Measurements from ENCODE around the gene ATP6V0A1.
A peak's percentile ranks its signal among the peaks of the same experiment; 100 is the strongest.
"Not testable (repeated sequence)": the region's sequence is repeated elsewhere in the genome, so short reads cannot be mapped to it uniquely, and the experiment has no call there.

The ATP6V0A1 gene

DNA sequence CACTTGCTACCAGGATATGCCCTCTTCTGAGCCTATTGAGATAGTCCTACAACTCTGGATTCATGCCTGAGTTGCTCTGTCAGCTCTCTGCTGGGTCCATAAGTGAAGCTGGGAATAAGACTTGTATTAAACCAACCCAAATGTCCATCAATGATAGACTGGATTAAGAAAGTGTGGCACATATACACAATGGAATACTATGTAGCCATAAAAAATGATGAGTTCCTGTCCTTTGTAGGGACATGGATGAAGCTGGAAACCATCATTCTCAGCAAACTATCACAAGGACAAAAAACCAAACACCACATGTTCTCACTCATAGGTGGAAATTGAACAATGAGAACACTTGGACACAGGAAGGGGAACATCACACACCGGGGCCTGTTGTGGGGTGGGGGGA, 19.1 kb downstream of the ATP6V0A1 start:
- not testable (repeated sequence) for DNase-seq

DNA sequence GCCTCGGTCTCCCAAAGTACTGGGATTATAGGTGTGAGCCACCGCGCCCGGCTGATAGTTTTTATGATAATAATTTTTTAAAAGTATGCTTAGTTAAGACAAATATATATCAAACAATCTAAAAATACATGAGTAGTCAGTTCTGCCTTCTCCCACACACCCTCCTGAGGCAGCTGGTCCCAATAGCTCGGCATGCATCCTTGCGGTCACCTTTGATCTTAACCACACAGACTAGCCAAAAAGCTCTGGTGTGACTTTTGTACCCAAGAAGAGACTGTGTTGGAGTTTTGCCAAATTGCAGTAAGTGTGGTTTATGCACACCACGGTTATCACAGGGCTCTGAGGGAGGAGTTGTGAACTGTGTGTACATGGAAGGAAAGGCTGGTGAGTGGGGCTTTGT, 25.6 kb downstream of the ATP6V0A1 start:
- DNase-seq: no peak

DNA sequence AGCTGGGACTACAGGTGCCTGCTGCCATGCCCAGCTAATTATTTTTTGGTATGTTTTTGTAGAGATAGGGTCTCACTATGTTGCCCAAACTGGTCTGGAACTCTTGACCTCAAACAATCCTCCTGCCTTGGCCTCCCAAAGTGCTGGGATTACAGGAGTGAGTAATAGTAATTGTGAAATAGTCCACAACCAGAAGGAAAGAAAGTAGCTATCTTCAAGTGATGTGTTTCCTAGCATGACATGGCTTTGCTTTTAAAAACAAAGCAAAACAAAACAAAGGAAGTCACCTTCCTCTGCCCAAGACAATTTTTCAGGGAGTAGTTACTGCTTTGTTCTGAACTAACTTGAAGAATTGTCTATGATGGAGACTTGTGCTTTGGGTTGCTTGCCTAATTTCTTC, 27.0 kb downstream of the ATP6V0A1 start:
- DNase-seq: no peak

DNA sequence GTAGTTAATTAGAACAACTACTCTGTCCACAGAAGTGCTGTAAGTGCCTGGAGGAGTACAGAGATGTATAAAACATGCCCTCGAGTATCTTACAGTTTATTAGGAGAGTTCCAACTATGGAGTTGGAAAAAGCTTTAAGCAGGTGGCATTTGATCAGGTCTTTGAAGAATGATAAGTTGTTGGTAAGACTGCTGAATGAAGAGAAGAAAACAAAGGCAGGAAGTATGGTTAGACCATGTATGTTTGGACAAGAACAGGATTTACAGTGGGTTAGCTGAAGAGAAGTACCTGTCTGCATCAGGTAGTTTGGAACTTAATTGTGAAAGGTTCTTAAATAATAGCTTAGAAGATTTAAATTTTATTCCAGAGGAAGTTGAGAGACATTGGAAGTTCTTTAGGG, 29.4 kb downstream of the ATP6V0A1 start:
- no peak for DNase-seq

DNA sequence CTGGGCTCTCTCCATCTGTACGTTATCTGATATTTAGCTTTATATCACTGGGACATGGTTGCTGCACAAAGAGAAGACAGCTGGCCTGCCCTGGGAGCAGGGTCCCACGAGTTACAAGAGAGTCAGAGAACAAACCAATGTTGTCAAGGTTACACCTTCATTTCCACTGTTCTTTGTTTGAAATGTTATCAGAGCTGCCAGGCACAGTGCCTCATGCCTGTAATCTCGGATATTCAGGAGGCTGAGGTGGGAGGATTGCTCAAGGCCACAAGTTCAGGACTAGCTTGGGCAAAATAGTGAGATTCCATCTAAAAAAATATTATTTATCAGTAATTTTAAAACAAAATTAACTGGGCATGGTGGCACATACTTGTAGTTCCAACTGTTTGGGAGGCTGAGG, 34.6 kb downstream of the ATP6V0A1 start:
- DNase-seq: no peak

DNA sequence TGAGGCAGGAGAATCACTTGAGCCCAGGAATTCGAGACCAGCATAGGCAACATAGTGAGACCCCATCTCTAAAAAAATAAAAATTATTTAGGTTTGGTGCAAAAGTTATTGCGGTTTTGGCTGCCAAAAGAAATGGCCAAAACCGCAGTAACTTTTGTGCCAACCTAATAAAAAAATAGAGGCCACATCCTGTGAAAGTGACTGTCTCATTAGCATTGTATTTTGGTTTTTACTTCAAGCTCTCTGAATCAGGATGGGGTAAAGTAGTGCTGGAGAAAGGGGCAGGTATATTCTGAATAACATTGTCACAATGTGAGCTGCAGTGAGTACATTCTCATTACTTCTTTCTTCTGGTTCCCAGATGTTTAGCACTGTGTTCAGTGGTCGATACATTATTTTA, 36.0 kb downstream of the ATP6V0A1 start:
- no peak for DNase-seq

DNA sequence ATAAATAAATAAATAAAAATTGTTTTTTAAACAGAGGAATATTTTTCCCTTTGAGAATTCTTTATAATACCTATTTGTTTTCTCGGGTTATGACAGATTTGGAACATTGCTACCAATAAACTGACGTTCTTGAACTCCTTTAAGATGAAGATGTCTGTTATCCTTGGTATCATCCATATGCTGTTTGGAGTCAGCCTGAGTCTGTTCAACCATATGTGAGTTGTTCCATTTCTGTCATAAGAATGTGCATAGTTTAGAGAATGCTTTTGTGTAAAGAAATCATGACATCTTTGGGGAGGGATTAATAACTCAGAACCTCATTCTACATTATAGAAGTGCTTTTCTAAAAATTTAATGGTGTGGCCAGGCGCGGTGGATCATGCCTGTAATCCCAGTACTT, 40.1 kb downstream of the ATP6V0A1 start:
- DNase-seq: no peak

DNA sequence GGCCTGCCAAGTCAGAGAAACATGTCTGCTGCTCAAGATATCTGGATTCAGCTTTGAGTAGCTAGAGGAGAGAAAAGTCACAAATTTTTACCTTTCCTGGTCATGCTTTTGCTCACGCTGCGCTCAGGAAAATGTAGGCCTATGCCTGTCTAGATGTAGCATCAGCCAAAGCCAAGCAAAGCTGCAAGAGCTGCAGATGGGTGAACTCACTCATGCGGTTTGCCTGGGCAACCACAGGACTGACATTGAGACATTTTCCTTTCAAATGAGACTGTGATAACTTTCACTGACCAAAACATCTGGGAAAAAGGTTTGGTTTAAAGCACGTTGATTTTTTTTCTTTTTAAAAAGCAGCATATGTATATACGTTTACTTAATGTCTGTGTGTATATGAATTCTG, 43.4 kb downstream of the ATP6V0A1 start:
- no peak for DNase-seq

DNA sequence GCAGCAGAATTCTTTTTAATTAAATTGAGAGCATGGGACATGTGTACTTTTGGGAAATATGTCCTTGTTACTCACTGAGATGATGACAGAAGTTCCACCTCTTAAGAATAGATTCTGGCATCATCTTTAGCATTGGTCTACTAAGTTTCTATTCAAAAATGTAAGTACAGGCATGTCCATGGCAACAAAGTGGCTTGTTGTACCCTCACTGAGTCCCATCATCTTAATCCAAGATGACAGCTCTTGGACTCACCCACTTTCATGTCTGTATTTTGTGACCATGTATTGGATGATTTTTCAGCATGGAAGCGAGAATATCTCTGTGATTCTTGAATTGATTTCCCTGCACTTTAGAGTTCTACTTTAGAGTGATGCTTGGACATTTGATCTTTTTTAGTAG, 44.2 kb downstream of the ATP6V0A1 start:
- DNase-seq: peak; percentile 73

DNA sequence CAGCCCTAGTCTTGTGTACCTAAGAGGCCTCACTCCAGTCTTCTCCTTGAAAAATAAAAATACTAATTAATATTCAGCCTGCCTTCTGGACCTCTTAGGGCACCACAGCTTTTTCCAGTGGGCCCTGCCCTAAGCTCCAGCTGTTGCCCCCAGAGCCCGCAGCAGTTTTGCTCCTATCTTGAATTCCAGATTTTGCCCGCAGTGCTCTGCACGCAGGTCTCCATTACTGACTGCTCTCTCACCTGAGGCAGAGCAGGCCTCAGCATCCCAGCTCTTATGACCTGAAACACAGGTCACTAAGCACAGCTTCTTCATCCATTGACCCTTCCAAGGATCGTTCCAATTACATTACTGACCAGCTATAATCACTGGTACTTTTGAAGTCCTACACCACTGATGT, 49.0 kb downstream of the ATP6V0A1 start:
- DNase-seq: no peak

DNA sequence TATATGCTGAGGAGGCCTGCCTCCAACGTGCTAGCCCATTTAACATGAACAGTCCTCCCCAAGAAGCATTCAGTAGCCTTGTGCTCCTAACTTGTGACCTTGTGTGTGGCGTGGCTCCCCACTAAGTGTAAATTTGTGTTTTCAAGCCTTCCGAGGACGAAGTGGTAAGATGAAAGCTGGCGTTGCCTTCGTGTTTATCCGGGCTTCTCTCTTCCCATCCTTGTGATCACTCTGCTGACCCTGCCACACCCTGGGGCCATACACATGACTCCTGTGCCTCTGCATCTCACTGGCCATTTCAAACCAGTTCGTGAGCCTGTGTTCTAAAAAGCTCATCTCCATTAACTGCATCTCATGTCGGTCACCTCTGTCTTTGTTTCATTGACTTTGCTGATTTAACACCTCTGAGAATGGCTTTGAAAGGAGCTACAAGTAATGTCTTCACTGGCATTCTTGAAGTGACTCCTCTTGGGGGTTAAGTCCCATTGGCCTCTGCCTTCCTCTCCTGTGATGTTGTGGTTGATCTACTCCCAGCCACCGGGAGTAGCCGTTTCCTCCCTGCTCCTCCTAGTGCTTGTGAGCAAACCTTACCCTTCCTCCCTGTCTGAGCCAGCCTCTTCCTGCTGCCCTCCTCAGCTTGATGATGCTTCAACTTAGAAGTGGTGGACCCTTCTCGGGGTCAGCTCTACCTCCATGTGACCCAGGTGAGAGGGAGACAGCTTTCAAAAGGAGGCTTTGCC, 49.9 kb downstream of the ATP6V0A1 start:
- DNase-seq: no peak

DNA sequence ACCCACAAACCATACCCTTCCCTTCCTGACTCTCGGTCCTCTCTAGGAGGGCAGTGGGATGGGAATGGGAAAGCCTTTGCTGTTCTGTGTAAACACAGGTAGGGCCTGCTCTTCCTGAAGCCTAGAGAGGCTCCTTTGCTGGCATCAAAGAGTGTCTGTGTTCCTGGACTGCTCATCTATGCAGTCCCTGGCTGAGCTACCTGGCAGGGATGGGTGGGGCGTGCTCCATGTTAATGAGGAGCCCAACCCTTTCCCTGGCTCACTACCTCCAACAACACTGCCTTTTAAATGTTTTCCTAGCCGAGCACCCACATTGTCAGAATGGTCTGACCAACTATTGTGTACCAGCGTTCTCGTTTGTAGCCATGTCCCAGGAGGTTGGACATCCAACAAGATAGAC, 50.7 kb downstream of the ATP6V0A1 start:
- DNase-seq: no peak

DNA sequence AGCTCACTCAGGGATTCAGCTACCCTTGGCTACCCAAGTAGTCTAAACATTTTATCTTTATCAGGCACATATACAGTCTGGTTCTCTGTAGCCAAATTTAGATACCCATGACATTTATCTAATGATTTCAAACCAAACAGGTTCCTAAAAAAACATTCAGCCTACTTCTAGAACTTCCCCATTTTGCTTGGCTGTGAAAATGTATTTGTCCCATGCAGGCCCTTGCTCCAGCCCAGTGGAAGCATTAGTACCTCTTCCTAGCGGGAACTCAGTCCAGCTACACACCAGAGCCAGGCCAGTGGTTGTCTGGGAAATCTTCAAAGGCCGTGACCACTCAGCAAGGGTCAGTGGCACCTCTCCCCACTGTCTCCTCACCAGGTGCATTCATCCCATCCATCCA, 51.2 kb downstream of the ATP6V0A1 start:
- no peak for DNase-seq

DNA sequence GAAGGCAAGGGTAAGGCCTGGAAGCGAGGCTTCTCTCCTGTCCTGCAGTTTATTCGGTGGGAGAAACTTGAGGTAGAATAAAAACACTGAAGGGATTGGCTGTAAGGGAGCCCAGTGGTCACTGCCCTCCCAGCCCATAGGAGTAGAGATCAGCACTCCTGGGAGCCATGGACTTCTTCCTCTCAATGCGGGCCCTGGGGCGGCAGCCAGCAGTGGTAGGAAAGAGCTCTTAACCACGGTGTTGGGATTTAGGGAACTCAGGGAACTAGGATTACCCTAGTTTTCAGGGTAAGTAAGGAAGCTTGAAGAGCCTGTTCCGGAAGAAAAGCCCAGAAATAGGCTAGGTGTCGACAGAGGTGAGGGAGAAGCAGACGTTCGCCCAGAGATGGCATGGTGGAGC, 53.6 kb downstream of the ATP6V0A1 start:
- no peak for DNase-seq

DNA sequence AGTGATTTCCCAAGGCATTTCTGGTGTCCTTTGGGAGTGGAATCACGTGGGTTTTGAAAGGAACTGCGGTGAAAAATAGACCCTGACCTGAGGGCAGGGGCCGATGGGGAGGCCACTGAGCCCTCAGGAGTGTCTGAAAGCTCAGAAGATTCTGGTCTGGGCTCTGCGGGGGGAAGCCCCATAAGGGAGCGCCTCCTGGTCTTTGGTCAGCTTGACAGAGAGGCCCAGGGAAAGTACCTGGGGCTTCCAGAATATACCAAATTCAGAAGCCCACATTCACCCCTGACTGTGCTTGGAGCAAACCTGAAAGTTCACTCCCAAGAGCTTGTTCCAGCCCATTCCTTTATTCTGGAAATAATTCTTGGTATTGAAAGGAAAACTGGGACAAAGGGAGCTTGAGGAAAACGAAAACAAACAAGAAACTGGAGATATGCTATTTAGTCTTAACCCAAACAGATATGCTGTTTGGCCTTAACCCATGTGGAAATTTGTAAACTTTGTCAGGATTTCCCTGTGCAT, 54.1 kb downstream of the ATP6V0A1 start:
- no peak for DNase-seq

DNA sequence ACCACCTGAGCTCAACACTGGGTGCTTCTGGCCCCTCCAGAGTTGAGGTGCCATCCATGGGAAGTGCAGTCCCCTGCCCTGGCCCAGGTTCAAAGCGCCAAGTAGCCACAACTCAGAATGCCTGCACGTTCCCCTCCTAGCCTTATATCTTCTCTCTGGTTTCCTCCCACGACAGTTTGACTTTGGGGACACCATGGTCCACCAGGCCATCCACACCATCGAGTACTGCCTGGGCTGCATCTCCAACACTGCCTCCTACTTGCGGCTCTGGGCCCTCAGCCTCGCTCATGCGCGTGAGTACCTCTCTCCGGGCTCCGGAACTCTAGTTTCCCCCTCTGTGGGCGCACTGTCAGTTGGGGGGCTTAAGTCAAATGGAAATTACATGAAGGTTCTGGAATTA, 55.0 kb downstream of the ATP6V0A1 start:
- no peak for DNase-seq

DNA sequence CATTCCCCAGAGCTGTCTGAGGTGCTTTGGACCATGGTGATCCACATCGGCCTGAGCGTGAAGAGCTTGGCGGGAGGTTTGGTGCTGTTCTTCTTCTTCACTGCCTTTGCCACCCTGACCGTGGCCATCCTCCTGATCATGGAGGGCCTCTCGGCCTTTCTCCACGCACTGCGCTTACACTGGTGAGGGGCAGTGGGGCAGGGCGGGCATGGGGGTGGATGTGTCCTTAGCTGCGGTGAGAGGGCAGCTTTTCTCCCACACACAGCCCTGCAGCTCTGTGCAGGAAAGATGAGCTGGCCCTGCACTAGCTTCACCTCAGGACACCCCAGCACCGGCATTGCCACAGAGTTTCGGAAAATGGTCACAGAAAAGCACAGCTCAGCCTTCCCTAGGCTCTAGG, 55.6 kb downstream of the ATP6V0A1 start:
- DNase-seq: no peak

DNA sequence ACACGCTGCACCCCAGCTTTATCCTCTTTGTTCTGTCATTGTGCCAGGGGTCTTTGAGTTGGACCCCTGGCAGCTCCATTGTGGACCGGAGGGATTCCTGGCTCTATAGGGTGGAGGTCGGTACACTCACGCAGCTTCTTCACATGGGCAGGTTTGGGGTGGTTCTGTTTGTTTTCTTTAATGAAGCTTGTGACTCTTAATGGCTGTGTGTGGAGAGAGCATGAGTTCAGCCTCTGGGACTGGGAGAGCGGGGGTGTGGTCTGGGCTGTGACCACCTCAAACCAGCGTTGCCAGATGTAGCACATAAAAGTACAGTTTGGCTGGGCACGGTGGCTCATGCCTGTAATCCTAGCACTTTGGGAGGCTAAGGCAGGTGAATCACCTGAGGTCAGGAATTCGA, 56.2 kb downstream of the ATP6V0A1 start:
- DNase-seq: no peak

DNA sequence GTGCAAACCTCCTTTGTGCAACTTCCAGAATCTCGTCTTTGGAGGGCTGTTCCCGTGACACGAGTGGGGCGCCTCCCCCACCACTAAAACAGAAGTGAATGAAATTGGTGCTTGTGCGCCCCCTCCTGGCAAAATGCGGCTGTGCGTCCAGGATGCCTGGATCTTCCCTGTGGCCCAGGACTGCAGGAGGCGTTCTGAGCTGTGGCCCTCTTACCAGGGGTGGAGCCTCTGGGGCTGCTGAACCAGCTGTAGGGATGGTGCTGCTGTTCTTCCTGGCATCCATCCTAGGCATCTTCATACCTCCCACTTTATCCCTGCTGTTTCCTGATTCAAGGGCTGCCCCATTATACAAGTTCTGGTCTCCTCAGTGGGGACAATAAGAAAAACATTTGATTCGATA, 58.8 kb downstream of the ATP6V0A1 start:
- DNase-seq: peak; percentile 82

DNA sequence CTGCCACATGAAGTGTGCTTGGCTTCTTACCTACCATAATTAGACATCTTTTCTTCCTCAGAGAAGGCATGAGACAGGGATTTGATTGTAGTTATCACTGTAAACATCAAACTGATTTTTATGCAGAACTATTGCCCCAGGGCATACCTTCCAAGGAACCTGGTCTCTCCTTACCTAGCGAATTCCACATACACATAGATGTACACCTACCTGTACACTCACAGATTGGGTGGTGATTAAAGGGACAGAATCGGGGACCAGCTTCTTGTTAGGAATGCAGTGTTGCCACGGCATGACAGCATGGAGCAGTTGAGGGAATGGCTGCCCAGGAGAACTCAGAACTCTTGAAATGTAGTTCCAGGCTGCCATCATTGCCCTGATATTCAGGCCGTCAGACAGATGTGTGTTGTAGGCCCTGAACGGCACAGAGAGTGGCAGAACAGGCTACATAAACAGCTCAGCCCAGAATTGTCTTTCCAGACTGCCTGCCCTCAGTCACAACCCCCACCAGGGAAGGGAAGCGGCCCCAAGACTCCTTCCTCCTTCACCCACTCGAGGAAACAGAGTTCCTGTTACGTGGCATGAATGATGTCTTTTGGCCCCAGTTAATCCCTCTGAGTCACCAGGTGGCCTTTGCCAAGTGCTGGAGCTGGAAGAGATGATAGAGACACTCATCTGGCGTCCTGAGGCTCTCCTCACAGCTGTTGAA, 59.5 kb downstream of the ATP6V0A1 start:
- peak; percentile 58 for DNase-seq

DNA sequence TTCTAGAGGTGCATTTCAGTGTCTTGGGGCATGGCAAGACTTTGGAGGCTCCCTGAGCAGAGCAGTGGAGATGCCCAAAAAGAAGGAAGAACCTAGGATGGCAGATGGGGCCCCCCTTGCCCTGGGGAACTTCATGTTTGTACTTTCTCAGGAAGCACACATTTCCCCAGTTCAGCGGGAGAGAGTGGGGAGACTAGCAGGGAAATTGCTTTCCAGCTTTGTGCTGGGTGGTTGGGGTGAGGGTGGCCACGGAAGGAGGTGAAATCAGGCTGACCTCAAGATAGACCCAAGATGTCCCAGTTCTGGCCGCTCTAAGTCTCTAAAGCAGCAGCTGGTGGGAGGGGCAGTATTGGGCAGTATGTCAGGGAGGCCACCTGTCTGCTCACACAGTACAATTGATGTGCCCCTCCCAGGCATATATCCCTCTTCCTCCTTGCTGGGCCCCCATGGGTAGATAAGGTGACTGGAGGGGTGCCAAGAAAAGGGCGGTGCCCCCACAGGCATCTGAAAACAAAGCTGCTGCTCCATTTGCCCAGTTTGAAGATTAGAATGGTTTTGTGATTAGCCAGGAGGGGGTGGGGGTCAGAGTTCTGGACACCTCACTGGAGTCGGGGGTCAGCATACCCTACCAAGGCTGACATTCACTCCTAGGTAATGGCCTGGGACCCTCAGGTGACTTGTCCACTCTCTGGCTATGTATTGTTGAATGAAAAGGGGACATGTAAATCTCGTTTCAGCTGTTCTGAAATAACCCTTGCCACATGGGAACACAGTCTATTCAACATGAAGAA, 60.3 kb downstream of the ATP6V0A1 start:
- DNase-seq: peak; percentile 35

DNA sequence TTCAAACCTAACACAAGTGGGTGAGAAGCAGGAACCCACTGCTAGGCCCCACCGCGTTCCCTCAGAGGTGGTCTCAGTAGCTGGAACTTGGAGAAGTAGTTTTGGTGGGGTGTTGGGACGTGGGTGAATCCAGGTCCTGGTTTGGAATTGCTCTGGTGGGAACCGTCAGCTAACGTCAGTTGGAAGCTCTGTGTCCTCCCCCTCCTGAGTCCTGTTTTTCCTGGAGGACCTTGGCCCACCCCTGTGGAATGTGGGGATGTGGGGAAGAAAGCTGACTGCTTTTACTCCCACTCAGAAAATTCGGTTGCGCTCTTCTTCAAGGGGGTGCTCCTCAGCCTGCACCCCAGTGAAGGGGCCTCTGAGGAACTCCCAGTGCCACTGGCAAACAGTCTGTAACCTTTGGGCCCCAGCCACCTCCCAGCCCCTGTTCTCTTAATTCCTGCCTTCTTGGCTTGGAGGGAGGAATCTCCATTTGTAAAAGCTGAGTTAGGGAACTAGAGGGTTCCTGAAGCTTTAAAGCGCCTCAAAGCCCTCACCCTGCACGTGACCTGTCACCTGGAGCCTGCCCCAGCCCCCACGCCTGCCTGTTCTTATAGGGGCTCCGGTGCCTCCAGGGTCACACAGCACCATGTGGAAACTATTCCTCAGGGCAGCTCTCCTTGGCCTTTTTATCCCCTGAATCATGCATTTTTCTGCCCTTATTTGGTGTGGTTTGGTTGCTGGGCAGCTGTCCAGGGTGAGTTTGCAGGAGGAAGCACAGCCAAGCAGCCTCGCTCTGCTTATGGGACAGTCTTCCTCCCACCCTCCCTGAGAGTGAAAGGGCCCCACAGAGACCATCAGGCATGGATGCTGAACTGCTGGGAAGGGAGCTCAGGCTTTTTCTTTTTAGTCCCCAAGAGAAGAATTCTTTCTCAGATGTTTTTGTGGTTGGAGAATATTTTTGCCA, 61.1 kb downstream of the ATP6V0A1 start:
- peak; percentile 89 for DNase-seq
